Measurements from ENCODE around the gene PCCA. TPM values are rescaled to one million over a fixed set of nuclear protein-coding genes. Genes with fewer than 3 reads are reported as not detected.
"Not testable (repeated sequence)": the region's sequence is repeated elsewhere in the genome, so short reads cannot be mapped to it uniquely, and the experiment has no call there.

PCCA gene
- total RNA-seq, 1 donor from 2014 or later, result 53.6 TPM

DNA sequence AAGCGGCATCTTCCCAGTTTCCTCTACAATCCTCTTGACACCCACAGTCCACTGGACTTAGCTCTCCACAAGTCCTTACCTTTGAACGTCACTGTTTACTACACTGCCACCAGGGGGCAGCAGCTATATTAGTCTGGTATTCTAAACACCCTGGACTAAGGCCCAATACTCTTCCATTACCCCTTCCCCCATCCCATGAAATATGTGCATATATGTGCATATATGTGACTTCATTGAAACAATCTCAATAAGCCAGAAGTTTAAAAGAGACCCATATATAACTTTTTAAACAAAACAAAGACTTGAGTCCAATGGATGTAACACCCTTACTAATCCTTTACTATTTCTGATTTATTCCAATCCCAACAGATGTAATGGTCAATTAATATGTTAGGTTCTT is 484.2 kb downstream of the PCCA start:
- DNase-seq (ENCODE audit: low spot score), result no peak

DNA sequence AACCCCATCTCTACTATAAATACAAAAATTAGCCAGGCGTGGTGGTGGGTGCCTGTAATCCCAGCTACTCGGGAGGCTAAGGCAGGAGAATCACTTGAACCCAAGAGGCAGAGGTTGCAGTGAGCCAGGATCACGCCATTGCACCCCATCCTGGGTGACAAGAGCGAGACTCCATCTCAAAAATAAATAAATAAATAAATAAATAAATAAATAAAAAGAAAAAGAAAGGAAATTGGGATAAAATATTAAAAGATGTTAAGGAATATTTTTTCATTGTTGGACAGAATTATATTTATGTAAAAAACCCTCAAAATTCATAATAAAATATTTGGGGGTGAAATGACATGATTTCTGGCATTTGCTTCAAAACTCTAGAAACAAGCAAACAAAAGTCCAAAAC is 488.3 kb downstream of the PCCA start:
- DNase-seq (ENCODE audit: low spot score), result not testable (repeated sequence)

Other genes with a start within 250 kb of the PCCA start
- not detected for gene ZIC5, start 117.3 kb upstream of the PCCA start, total RNA-seq
- gene ZIC2, start 107.3 kb upstream of the PCCA start, total RNA-seq, result not detected